Stimulated activated CD4-positive, alpha-beta T cell treated with anti-CD3 and anti-CD28 coated beads, Interleukin-1b, Interleukin-23, amount 100 ng/mL, for 24 hours (primary cell): ENCODE data around the gene KDM4E.
A peak's percentile ranks its signal among the peaks of the same experiment; 100 is the strongest.

Experiments used
- DNase-seq, 4 experiments: peaks; one replicate each; pipeline ENCODE4 v3.0.0-alpha.2; 2020; ENCODE audit warnings: low read depth in 4 of 4, low spot score in 1 of 4

Gene KDM4E

DNA sequence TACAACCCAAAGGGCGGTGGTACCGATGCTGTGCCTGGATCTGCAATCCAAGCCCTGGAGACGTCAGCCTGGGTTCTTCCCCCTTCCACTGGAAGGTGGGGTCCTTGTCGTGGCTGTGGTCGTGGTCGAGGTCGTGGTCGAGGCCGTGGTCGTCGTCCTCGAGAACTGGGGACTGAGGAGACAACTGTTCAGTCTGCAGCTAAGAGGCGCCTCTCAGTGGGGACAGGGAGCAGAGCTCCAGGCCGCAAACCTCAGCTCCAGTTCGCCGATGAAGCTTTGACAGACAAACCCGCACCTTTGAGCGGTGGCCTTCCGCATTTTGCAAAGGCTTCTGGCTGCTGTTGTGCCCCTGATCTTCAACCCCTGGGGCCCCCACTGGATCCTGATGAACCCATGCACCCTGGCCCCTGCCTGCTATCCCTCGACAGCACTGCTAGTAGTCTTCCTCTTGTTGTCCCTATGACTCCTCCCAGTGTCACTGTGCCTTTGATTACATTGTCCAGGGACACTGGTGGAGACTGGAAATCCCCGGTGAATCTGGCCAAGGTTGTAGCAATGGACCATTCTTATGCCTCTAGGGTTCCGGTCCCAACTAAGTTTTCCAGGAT, 25.6 kb downstream of the KDM4E start:
- no peak for DNase-seq

DNA sequence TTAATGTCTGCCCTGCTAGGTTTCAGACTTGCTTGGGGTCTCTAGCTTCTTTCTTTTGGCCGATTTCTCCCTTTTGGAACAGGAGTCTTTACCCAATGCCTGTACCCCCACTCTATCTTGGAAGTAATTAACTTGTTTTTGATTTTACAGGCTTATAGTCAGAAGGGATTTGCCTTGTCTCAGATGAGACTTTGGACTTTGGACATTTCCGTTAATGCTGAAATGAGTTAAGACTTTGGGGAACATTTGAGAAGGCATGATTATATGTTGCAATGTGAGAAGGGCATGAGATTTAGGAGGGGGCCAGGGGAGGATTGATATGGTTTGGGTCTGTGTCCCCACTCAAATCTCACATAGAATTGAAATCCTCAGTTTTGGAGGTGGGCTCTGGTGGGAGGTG, 29.3 kb downstream of the KDM4E start:
- DNase-seq = no peak

DNA sequence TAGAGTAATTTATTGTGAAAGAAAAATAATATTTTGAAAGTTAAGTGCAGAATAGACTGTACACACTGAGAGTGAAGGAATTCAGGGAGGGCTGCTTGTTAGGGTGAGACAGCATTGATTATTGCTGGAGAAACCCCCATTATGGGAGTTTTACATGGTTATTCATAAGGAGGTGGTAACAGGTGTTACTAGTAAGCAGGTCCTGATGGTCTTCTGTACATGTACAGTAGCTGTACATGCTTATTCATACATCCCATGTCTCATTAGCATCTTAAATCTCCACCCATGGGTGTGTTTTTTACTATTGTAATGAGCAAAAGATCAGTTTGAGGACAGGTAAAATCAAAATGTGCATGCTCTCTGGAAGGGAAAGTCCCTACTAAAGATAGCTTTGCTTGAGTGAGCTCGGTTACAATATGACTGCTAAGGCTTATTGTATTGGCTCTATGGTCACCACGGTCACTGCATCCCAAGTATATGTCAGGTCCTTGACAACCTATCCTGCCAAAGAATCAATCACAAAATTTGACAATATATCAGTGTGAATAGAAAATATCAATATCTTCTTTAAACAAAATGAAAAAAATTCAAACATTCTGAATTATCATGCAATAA, 30.3 kb downstream of the KDM4E start:
- no peak for DNase-seq

DNA sequence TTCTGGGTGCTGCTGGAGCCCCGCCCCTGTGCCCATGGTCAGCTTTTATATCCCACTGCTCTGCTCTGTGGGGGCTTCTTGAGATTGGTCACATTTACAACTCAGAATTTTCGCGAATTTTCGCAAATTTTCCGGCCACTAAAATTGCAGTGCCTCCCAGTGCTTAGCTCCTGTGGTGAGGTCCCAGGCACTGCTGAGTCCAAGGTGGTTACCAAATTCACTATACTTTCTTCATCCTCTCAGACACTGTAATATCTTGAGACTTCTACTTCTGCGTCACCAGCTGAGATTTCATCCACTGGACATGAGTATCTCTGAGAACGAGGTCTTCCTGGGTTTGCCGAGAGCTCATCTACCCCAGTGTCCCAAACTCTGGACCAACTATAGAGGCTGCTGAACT, 32.9 kb downstream of the KDM4E start:
- no peak for DNase-seq

DNA sequence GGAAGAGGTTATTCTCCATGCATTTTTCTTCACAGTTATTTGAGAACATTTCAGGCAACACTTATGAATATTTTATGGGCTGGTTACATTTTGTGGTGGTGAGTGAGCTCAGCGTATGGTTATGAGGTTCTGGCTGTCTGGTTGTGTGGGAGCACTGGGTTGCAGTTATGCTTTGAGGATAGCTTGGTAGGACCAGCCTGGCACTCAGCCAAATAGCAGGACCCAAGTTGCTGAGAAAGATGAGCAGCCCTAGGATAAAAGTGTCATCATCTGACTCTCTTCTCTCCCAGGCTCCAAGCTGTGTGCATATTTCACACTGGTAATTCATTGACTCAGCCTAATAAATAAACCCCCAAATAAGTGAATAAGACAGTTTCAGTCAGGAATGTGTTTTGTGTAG, 33.6 kb downstream of the KDM4E start:
- DNase-seq = no peak

DNA sequence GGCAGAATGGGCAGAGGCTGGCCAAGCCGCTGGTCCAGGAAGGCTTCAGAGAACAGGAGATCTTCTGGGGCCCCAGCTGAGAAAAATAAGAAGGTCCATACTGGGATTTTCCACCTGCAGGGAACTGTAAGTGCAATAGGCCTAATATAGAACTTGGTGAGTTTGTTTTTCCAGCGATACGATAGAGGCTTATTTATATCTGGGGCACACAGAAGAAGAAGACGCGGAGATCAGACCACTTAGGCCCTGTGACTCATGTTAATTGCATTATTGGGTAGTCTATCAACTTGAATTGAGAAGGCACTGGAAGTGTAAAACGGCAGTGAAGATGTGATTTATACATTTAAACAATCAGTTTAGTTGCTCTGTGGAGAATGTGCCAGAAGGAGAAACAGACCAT, 34.0 kb downstream of the KDM4E start:
- no peak for DNase-seq

DNA sequence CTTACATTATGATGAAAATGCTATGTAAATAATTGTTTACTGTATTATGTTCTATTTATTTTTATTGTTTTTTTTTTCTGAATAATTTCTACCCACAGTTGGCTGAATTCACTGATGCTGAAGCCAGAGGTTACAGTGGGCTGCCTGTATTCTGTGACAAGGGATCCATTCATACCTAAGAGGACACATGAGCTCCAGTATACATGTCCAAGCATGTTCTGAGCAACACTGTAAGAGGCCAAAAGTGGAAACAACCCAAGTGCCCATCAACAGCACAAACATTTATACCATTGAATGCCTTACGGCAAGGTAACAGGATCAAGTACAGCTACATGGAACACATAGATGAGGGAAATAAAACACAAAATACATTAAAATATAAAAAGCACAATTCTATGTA, 40.3 kb downstream of the KDM4E start:
- DNase-seq = no peak

DNA sequence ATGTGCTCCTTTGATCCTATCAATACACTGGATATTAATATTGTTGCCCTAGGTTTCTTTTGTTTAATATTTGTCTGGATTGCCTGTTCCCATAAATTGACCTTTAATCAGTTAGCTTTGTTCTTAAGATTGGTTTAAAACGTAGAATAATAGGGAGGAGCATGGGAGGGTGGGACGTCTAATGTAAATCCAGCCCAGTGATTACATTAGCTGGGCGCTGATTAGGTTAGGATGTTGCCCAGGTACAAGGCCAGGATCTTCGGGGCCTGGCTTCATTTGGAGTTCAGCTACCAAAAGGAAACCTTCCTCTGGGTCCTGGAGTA, 41.6 kb downstream of the KDM4E start, which contains the start of gene SRSF8:
TSS of gene SRSF8 (plus strand) at position 204 of the 323 bp plus-strand sequence. CDS start 308 bp downstream, outside the sequence.
- no peak for DNase-seq

DNA sequence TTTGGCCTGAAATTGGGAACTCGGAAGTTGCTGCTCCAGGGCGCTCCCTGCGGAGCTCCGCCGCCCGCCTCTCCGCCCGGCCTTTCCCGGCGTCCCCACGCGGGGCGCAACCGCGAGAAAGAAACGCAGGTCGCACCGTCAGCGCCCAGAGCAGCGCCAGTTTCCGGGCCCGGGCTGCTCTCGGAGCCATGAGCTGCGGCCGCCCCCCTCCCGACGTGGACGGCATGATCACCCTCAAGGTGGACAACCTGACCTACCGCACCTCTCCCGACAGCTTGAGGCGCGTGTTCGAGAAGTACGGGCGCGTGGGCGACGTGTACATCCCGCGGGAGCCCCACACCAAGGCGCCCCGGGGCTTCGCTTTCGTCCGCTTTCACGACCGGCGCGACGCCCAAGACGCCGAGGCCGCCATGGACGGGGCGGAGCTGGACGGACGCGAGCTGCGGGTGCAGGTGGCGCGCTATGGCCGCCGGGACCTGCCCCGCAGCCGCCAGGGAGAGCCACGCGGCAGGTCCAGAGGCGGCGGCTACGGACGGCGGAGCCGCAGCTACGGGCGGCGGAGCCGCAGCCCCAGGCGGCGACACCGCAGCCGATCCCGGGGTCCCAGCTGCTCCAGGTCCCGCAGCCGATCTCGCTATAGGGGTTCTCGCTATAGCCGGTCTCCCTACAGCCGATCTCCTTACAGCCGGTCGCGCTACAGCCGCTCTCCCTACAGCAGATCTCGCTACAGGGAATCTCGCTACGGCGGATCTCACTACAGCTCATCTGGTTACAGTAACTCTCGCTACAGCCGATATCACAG, 42.2 kb downstream of the KDM4E start:
- peak; percentile 45 to 70 (median 58) for DNase-seq

DNA sequence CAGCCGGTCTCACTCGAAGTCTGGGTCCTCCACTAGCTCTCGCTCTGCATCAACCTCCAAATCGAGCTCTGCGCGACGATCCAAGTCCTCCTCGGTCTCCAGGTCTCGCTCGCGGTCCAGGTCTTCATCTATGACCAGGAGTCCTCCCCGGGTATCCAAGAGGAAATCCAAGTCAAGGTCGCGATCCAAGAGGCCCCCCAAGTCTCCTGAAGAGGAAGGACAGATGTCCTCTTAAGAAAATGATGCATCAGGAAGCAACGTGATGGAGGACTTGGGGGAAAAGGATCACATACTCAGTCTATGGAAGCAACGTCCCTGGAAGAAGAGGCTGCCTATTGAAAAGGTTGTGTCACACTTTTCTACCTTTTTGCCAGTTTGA, 42.8 kb downstream of the KDM4E start:
- DNase-seq = no peak

DNA sequence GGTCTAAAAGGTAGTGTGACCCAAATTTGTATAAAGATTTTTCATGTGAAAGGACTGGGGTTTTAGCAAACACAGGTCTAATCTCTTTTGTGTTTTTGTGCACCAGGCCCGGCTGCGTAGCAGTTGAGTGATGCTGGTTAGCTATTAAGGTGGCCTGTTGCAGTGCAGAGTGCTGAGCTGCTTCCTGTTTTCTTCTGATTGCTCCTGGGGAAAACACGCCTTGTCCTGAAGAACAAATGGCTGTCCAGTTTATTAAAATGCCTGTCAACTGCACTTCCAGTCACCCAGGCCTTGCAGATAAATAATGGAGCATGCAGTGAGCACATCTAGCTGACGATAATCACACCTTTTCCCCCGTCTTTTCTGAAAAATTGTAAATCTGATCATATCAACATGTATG, 43.5 kb downstream of the KDM4E start:
- peak; percentile 24 to 48 (median 32) for DNase-seq

DNA sequence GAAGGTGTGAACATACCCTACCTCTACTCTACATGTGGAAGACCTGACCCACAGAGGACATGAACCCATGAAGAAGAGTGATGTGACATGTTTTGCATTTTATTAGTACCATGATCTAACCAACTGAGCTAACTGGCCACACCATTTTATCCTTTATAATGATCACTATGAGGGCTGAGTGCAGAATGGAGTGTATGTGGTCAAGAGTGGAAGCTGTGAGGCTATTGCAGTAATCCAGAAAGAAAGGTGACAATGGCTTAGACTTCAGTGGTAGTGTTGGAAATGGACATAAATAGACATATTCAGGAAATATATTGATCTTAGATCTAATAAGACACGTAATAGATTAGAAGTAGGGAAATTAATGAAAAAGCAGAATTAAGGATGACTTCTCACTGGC, 45.4 kb downstream of the KDM4E start:
- no peak for DNase-seq

DNA sequence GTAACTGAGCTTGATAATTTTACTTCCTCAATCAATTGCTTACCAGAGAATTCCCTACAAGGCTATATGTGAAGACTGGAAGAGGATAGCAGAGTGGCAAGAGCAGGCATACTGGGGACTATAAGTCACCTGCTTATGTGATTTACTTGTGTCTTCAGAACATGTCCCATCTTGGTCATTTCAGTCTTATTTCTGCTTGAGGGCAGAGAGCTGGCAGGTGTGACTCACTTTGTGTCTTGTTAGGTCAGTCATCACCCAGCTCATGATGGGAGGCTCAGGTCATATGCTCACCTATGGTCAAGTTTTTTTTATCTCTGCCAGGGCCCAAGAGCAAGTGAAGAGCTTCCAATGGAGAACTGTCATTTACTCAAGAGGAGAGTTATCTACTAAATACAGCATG, 47.9 kb downstream of the KDM4E start:
- DNase-seq = no peak

DNA sequence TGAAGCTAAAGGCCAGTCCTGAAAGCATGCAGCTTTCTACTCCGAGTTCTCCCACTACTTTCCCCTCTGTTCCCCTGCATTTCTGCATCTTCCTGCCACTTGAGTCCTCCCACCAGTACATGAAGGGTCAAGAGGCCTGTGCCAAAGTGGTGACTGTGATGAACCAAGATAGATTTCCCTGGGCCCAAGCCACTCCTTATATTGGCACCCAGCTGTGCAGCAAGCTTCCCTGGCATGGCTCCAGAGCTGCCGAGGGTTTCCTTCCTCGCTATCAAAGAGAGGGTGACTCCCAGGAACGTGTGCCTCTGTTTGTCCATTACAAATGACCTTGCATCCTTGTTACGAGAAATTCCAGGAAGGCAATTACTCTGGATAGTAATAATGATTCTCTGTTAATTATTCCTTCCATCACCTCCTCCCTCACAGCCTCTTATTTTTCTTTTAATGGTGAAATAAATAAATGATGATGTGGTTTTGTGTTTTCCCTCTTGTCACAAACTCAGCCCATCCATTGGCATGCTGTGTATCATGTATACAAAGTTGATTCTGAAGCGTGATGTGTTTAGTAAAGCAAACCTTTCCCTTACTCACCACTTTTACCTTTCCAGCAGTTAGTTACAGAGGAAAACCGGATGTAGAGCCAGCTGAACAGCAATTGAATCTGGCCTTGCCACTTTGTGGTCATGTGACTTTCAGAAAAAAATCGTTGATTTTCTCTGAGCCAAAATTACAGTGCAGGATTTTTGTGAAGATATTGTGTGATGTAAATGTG, 49.9 kb downstream of the KDM4E start:
- no peak for DNase-seq

DNA sequence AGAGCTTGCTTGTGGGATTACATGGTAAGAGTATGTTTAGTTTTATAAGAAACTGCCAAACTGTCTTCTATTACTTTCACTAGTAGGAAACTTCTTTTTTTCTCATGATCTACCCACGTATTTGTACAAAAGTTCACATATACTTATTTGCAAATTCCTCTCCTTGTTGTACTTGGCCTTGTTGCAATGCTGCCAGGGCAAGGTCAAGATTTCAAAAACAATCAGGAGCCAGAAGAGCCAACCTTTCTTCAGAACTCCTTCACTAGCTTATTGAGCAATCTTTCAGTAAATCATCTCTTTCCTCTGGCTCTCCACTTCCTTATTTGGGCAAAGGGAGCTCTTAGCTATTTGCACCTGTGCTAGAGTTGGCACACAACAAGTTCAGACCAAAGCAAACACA, 51.4 kb downstream of the KDM4E start:
- no peak for DNase-seq

DNA sequence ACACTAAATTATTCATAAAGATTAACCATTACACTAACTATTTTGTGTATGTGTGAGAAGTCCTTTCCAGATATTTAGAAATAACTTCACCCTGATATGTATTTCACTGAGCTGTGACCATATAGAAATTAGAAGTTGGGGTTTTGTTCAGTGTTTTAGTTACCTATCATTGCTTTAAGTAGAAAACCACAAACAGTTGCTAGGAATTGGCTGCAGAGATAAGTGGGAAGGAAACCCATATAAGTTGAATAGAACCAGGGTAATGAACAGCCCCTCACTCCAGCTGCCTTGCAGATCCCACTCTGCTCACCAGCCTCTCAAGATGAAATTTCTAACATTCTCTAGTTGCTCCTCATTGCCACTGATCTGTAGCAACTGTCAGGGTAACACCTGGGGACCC, 51.9 kb downstream of the KDM4E start:
- no peak for DNase-seq
